CD4-positive, alpha-beta T cell treated with Interleukin-6 at 100 ng/mL for 8 hours (primary cell): ENCODE data around the gene IPO4.

ENCODE experiments used
- DNase-seq: peaks from one replicate; pipeline ENCODE4 v3.0.0-alpha.2; 2020; ENCODE audit warnings: mixed read lengths, low spot score

Gene IPO4

DNA sequence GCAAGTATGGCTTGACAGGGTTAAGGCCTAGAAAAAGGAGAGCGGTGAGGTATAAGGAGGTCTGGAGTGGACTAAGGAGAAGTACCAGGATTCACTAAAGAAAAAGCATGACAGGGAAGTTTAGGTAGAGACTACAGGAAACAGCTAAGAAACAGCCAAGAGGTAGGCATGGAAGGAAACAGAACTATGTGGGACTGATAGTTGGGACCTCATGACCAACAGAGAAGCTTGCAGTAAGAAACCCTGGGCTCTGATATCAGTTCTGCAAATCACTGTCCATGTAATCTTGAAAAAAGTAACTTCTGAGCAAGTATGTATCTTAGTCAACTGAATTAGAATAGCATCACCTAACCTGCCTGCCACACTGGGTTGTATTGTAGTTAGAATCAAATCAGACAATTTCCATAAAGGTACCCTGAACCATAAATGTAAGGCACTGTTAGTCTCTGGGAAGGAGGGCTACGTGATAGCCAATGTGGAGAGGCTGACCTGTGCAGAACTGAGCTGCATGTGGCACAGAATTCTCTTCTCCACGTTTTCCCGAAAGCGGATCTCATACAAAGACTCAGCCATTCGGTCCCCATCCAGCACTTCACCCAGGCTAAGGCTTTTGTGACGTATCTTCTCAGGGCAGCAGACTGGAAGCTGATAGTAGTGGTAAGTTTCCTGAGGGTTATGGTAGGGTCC is 5.7 kb upstream of the IPO4 start:
- no peak for DNase-seq

DNA sequence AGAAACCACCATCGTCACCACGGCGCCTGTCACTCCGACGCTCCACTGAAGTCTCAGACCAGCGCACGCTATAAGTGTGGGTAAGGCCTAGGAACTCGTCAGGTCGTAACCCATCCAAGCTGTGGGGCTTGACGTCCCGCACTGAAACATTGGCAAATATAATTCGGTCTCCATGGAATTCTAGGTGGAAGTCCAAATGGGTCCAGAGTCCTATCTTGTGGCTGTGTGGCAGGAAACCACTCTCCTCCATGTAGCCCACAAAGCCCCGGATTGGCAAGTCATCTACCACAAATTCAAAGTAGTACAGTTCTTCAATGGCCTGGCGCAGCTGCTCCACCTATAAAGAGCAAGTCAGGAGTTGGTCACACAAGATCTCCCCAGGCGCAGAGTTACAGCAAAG is 4.3 kb upstream of the IPO4 start:
- DNase-seq, result no peak

DNA sequence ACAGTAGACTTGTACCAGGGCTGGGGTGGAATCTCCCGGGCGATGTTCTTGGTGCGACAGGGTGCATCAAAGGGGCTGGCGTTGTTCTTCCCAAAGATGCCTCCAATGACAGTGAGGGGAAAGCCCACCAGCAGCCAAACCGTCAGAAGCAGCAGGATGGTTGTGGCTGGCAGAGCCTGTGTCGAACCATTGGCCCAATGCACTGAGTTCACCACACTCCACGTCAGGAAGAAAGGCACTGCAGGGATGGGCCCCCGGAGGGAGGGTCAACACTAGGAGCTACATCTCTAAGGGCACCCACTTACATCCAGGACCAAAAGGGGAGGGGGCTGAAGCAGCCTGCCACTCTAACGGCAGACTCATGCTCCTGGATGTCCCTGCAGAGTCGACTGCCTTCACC is 1.8 kb upstream of the IPO4 start:
- DNase-seq, result no peak

DNA sequence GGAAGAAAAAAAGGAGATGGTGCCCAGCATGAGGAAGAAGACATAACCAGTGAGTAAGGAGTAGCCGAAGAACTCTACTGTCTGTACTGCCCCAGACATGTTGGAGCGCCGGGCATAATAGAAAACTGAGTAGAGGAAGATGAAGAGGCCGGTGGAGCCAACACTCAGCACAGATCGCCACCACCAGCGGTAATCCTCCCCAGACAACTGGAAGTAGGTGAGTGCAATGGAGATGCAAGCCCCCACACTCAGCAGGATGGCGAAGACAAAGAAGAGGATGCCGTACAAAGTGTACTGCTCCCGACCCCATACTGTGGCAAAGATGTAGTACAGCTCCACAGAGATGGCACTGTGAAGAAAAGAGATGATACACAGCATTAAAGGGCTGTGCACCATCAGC is 844 bp upstream of the IPO4 start:
- DNase-seq, result no peak

DNA sequence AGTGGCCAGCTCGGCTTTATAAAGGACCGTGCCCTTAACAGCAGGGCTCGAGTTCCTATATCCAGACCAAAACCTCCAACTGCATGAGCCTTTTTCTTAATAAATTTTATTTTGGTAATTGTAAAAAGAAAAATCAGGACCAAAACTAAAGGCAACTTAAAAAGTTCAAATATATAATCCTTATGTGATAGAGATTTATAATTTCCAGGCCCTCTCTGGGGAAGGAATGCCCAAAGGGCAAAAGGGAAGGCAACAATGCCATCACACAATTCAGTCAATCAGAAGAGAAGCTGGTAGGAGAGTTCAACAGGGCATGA is 401 bp upstream of the IPO4 start:
- DNase-seq, result no peak

DNA sequence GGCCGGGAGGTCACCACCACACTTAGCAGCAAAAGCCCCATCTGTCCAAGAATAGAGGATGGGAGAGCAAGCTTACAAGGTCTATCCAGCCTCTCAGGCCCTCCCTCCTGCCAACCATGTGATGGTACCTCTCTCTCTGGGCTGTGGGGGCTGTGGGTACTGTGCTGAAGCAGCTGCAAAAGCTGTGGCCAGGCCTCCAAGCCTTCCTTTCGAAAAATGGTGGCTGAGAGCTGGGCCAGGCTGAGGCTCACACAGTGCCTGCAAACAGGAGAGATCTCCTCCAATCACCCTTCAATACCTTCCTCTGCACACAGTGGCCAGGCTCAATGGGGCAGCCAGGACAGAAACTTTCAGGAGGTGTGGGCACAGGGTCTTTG is 1.1 kb downstream of the IPO4 start:
- DNase-seq, result no peak

DNA sequence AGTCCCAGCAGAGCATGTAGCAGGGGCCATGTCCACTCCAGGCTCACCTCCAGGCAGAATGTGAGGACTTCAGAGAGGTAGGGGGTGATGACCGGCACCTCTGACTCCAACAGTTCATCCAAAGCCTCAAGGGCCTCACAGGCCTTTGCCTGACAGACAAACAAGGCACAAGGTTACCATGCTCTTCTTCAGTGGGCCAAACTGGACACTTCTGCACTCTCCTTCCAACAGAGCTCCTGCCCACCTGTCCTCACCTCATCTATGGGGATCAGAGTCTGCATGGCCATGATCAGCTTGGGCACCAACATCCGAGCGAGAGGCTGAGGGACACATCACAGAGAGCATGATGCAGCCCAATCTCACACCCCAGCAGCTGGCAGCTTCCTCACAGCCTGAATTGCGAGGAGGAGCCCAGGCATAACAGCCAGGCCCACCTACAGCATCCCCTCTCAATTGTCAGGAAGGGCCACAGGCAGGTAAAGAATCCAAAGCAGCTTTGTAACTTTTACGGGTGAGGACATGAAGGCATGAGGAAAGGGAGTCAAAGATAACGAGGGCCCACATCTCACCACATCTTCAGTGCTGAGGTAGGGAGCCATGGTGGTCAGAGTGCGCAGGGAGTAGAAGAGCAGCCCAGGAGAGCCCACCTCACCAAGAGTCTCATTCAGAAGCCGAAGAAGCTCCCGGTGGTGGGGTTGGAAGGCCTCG is 1.6 kb downstream of the IPO4 start:
- DNase-seq, result no peak

DNA sequence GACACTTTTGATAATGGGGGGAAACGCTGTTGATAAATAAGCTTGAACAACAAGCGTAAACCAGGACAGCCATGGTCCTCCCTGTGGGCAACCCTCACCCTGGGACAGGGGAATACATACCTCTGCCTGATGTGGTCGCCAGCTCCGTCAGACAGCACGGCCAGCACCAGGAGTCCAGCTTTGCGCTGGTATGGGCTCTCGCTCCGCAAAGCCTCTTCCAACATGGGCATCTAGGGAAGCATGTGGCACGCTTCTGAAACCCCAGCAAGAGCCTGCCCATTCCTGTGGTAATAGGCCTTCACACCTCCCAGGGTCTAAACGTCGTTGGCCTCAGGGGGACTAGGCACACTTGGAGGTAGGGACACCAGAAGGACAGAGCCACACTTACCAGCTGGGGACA is 2.9 kb downstream of the IPO4 start:
- DNase-seq, result no peak

DNA sequence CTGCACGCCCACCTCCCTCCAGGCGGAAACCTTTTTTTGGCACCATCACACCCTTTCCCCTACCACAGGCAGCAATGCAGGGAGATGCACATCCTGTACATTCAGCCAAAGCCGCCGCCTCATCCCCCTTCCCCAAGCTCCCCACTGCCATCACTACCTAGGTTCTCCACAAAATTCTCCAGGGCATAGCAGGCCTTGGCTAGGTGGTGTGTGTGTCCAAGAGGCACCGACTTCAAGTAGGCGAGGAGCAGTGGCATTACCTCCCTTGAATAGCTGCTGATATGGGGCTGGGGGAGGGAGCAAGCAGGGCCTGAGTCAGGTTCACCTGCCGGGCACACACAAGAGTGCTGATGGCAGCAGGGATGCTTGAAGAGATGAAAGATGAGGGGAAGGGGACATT is 3.6 kb downstream of the IPO4 start:
- DNase-seq, result no peak

DNA sequence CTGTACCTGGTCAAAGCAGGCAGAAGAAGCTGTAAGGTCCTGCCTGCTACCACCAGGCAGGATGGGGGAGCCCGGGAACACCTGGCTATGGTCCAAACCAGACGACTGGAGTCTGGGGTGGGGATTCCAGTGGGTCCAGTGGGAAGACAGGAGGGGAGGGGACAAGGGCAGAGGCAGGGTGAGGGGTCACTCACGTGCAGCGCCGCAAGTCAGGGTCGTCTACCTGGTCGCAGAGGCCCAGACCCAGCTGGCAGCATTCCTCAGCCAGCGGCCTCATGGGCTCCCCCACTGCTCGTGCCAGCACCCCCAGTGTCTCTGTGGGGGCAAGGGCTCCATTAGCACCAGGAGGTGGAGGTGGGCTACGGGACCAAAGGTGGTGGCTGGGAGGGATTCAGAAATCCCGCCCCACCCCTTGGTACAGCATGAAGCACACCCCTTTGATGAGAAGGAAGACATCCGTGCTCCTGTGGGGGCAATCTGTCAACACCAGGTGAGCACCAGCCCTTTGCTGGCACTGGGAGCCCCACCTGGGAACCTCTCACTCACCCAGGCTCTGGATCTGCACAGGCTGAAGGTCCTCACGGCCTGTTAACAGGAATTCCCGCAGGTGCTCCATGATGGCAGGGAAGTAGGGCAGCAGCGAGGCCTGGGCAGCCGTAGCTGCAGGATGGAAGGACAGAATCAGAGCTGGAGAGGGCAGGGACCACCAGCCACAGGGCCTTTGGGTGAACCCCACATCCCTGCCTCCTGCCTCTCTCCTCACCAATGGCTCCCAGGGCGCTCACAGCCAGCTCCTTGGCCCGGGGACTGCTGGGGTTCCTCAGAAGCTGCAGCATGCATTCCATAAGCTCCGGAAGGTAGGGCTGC is 4.3 kb downstream of the IPO4 start:
- DNase-seq, result no peak

DNA sequence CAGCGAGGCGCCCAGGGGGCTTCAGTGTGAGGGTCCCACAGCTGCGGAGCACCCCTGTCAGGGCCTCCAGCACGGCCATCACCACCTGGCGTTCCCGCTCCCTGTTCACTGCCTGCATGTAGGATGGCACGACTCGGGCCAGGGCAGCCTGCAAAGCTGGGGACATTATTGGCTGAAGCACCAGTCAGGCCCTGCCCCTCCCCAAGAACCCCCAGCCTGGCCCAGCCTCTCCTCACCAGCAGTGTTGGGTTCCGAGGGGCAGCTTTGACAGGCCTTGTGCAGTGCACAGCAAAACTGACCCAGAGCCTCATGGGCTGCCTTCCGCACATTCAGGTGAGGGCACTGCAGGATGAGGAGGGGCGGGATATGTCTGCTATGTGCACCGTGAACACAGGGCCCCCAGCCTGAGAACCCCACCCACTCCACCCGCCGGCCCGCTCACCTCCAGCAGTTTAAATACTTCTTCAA is 5.6 kb downstream of the IPO4 start:
- no peak for DNase-seq

DNA sequence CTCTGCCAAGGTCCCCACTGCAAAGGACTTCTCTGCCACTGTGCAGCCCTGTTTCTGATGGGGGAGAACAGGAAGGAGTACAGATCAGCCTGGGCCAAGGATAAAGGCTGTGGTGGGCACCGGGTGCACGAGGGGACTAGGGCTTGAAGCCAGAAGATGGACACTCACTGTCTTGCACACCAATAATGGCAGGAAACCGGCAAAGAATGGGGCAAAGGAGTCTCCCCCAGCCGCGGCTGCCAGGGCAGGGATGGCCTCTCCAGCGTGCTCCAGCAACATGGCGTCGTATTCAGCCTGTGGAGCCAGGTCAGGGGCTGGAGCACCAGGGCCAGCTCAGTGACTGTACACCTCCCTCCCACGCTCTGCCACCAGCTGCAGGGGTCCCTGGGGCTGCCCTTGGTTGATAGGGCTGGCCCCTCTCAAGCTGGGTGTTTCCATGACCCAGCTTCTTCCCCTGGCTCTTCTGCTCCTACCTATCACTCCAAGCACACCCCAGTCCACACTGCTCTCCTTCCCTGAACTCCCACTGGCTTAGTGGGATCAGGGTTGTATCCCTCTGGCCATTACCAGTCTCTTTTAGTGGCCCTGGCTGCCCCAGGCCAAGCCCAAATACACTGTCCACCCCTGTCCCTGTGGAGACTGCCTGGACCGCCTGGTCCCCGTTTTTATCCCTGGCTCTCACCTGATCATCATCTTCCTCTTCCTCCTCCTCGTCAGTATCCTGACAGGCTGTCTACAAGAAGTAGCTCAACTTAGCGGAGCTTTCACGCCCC is 6.3 kb downstream of the IPO4 start:
- DNase-seq, result no peak

DNA sequence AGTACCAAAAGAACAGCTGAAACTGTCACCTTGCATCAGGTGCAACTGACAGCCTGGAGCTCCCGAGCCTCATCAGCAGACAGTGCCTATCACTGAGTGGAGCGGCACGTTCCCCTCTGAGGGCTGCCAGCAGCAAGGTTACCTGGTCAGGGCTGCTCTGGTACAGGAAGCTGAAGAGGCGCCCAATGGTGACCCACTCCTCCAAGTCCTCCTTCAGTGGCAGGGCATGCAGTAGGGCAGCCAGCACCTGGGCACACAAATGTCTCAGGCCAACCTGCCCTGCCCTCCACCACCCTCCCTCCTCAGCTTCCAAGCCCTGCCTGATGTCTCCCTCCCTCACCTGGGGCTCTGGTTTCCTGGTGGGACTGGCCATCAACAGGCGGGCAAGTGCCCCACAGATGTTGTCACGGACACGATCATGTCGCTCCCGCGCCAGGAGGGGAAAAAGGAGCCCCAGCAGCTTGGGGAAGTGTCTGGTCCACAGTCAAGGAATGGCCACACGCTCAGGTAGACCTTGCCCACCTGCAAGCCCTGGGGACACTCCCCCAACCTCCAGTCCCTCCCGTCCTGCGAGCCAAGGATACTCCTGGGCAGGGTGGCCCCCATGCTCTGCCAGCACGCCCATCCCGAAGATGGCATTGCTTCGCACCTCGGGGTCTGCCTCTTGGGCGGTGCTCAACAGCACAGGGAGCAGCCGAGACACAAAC is 7.1 kb downstream of the IPO4 start:
- no peak for DNase-seq

DNA sequence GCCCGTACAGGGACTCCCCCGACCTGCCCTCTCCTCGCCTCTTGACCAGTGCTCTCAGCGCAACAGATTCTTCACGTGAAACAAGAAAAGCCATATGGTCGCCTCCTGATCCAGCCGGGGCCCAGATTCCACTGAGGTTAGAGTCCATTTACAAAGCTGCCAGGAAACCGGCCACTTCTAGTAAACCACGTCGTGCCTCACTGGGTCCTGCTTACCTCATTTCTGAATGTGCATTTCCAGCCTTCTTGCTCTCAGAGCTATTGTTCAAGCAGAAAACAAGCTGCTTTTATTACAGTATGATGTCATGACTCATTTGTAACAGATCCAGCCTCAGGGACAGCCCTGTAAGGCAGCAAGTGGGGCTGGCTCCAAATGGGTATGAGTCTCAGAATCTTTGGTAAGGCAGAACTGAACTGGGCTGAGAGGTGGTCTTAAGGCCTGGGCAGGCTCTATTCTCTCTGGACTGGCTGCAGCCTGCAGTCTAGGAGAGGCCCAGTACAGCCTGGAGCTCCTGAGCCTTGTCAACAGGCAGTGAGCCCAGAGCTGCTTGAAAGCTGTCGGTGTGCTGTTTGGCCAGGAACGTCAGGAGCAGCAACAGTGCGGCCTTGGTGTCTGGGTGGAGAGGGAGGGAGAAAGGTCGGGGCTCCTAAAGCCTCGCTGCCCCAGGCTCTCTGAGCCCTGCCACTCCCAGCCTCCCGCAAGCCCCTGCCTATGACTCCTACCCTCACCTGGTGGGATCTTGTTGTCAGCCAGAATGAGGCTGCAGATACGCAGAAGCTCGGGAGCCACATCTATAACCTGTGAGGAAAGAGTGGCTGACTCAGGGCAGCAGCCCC is 8.4 kb downstream of the IPO4 start:
- no peak for DNase-seq

DNA sequence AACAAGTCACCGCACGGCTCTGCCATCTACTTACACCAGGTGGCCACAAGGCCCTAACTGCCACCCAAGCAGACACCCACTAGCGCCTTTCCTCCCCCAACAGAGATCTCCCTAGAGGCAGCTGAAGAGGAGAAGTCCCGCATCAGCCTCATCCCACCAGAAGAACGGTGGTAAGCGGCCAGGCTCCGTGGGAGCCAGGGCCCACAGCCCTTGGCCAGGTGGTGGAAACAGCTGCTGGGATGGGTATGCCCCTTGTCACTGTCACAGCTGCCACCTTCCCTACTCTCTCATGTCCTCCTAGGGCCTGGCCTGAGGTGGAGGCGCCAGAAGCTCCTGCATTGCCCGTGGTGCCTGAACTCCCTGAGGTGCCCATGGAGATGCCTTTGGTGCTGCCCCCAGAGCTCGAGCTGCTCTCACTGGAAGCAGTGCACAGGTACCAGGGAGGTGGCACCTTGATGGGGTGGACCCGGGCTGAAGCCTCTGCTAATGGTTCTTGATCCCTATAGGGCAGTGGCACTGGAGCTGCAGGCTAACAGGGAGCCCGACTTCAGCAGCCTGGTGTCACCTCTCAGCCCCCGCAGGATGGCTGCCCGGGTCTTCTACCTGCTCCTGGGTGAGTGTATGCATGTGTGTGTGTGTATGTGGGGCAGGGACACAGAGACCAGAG is 9.2 kb downstream of the IPO4 start:
- DNase-seq, result no peak

DNA sequence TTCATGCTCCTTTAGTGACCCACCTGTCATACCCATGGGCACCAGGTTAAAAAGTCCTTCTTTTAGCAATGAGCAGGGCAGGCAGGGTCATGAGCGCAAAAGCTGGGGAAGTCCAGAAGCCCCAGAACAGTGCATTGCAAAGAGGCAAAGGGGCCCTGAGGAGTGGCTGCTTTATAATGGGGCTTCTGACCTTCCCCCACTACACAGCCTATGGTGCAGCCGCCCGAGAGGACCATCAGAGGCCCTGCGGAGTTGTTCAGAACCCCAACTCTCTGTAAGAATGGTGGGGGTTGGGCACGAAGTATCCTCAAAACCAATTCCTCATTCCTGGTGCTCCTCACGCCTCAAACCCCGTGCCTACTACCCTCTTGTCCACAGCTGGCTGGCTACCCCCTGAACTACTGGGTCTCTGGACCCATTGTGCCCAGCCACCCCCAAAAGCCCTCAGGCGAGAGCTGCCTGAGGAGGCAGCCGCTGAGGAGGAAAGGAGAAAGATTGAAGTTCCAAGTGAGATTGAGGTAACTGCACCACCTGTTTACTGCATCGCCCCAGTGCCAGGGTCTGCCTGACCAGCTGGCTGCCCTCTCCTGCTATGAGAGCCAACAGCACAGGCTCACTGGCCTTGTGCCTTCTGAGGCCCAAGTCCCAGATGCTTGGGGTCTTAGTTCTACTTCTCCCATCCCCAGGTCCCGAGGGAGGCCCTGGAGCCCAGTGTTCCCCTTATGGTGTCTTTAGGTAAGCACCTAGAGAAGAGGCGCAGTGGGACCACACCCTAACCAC is 10.0 kb downstream of the IPO4 start:
- no peak for DNase-seq

DNA sequence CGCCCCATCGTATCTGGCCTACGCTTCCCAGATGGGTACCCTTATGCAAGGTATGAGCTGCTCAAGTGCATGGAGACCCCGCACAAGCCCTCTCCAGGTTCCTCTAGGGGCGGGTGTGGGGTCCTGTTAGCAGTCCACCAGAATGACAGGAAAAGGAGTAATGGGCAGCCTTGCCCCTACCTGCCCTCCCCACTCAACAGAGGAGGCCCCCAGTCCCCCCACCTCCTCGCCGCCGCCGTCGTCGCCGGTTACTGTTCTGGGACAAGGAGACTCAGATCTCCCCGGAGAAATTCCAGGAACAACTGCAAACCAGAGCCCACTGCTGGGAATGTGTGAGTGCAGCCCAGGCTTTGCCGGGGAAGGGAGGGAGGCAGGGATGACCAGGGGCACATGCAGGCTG is 10.7 kb downstream of the IPO4 start:
- no peak for DNase-seq

DNA sequence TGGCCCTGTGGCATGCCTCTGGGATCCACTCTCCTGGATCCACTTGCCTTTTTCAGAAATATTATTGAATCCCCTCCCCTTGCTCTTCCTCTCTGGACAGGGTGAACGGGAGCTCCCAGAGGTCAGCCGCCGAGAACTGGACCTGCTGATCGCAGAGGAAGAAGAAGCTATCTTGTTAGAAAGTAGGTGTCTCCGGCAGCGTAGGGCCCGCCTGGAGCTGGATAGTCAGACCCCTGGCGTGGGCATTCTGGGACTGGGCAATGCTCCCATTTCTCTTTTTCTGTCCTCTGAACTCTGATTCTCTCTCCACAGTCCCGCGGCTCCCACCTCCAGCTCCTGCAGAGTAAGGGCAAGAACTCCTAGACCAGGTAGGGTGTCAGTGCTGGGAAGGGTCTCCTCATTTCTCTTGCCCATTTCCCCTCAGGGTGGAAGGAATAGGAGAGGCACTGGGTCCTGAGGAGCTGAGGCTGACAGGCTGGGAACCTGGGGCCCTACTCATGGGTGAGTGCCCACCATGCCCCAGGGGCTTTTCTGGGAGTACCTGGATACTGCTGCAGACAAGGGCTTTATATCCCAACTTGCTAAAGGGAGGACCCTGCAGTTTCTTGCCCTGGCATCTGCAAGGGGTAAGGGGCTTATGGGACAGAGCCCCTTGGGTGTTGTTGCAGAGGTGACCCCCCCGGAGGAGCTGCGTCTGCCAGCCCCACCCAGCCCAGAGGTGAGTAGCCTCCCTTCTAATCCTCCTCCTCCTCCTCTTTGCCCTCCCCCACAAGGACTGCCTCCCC is 11.4 kb downstream of the IPO4 start:
- DNase-seq, result no peak

DNA sequence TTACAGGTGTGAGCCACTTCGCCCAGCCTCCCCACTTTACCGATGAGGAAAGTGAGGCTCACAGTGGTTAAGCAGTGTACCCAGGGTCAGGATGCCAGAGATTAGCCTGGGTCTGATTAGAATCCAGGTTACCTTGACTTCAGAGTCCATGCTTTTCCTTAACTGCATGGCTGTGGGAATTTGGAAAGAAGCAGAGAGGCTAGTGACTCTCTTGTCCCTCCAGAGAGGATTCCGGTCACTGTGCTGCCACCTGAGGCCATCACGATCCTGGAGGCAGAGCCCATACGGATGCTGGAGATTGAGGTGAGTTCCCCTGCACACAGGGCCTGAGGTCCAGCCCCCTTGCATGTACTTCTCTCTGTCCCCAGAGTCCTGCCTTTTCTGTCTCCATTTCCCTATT is 12.0 kb downstream of the IPO4 start:
- no peak for DNase-seq
